K562 (cell line): ENCODE measurements around the gene CNR2. TPM values are rescaled to one million over a fixed set of nuclear protein-coding genes. Genes with fewer than 3 reads are reported as not detected.

Experiments
- BRD9 ChIP-seq: fragments of 450-650 bp; IDR thresholded peaks from 2 replicates; pipeline ENCODE4 v1.6.1; 2018; ENCODE audit warnings: low read depth; ENCODE audit not compliant: partially characterized antibody
- CBX2 ChIP-seq: fragments of 200-600 bp; sonication (generic); IDR thresholded peaks from one replicate; pipeline ENCODE4 v1.6.1; 2012; ENCODE audit warnings: mild to moderate bottlenecking, low read length, inconsistent platforms; ENCODE audit not compliant: insufficient read depth, poor library complexity, severe bottlenecking
- CHAMP1 ChIP-seq: fragments of 450-650 bp; IDR thresholded peaks from 2 replicates; pipeline ENCODE4 v1.6.1; 2016; ENCODE audit warnings: mild to moderate bottlenecking
- EHMT2 ChIP-seq: fragments of 450-650 bp; IDR thresholded peaks from 2 replicates; pipeline ENCODE4 v1.6.1; 2018; ENCODE audit warnings: antibody characterized with exemption
- ELK3 ChIP-seq: fragments of 450-650 bp; formaldehyde crosslinking; IDR thresholded peaks from 2 replicates; pipeline ENCODE4 v1.4.0; 2020; ENCODE audit warnings: mild to moderate bottlenecking
- FOXA3 ChIP-seq, 2 experiments: fragments of 450-650 bp in 1 of 2; sonication (generic) in 1 of 2; formaldehyde crosslinking; IDR thresholded peaks in 1 of 2; conservative IDR thresholded peaks in 1 of 2; 2 replicates each; pipeline versions ENCODE4 v1.4.0 to v1.8.0; 2020 to 2022; ENCODE audit warnings: mild to moderate bottlenecking in 2 of 2, missing genetic modification reagents in 1 of 2
- GATA2 ChIP-seq: sonication (generic); formaldehyde crosslinking; IDR thresholded peaks from 2 replicates; pipeline ENCODE4 v1.4.0; 2020; ENCODE audit warnings: mild to moderate bottlenecking, missing genetic modification reagents
- HLTF ChIP-seq: fragments of 450-650 bp; IDR thresholded peaks from 2 replicates; pipeline ENCODE4 v1.6.1; 2016
- MCM7 ChIP-seq, 2 experiments: fragments of 450-650 bp; IDR thresholded peaks; 2 replicates each; pipeline ENCODE4 v1.6.1; 2016 to 2018
- PHF20 ChIP-seq: fragments of 450-650 bp; IDR thresholded peaks from 2 replicates; pipeline ENCODE4 v1.6.1; 2018; ENCODE audit not compliant: partially characterized antibody
- SIRT6 ChIP-seq: IDR thresholded peaks from one replicate; pipeline ENCODE4 v1.6.1; 2012; ENCODE audit warnings: low read depth, mild to moderate bottlenecking, control low read depth, inconsistent platforms, low read length, moderate library complexity
- SOX6 ChIP-seq: fragments of 450-650 bp; IDR thresholded peaks from 2 replicates; pipeline ENCODE4 v1.6.1; 2014; ENCODE audit warnings: mild to moderate bottlenecking
- TAF1 ChIP-seq: IDR thresholded peaks from 2 replicates; pipeline ENCODE4 v1.6.1; 2011; ENCODE audit warnings: mild to moderate bottlenecking, low read length, moderate library complexity; ENCODE audit not compliant: insufficient read depth, control insufficient read depth, severe bottlenecking; ENCODE audit errors: extremely low read depth
- U2AF2 ChIP-seq: fragments of 200-400 bp; formaldehyde crosslinking; optimal IDR thresholded peaks from 2 replicates; pipeline ENCODE3; 2017; ENCODE audit warnings: low read depth, mild to moderate bottlenecking, low read length
- ZFP1 ChIP-seq: fragments of 450-650 bp; formaldehyde crosslinking; IDR thresholded peaks from 2 replicates; pipeline ENCODE4 v1.4.0; 2020; ENCODE audit warnings: mild to moderate bottlenecking, mixed read lengths
- ZFP30 ChIP-seq: fragments of 250-450 bp; sonication (Bioruptor Pico); IDR thresholded peaks from 2 replicates; pipeline ENCODE4 v1.8.0; 2022; ENCODE audit warnings: moderate library complexity, mild to moderate bottlenecking, inconsistent platforms, borderline replicate concordance
- ZNF224 ChIP-seq: sonication (generic); formaldehyde crosslinking; IDR thresholded peaks from 2 replicates; pipeline ENCODE4 v1.8.0; 2022; ENCODE audit warnings: mild to moderate bottlenecking, missing genetic modification reagents
- ZNF311 ChIP-seq: fragments of 250-450 bp; sonication (Bioruptor Pico); IDR thresholded peaks from 2 replicates; pipeline ENCODE4 v1.4.0; 2020; ENCODE audit warnings: mild to moderate bottlenecking, moderate library complexity
- ZNF354B ChIP-seq: fragments of 250-450 bp; sonication (Bioruptor Pico); IDR thresholded peaks from 2 replicates; pipeline ENCODE4 v1.4.0; 2020
- ZNF445 ChIP-seq: fragments of 250-450 bp; sonication (Bioruptor Pico); IDR thresholded peaks from 2 replicates; pipeline ENCODE4 v1.4.0; 2020; ENCODE audit warnings: low read depth, mild to moderate bottlenecking, moderate library complexity
- polyA plus RNA-seq, 8 experiments: library from polyadenylated mRNA; depleted of rRNA in 4 of 8; stranded (reverse) in 5 of 8; unstranded in 3 of 8; fragments of >200 nt; fragmentation: Nextera tagmentation in 2 of 8; fragmentation: Illumina TruSeq in 1 of 8; extraction: Ambion mirVana in 2 of 8; extraction: Trizol in 1 of 8; gene quantifications; 2 replicates each; pipeline versions ENCODE4 v1.2.1 to v1.2.3, GENCODE V29; 2011 to 2014; ENCODE audit warnings: inconsistent platforms in 1 of 8, missing spikeins in 1 of 8
- total RNA-seq, 7 experiments: library from RNA; depleted of rRNA in 6 of 7; stranded (reverse); fragments of >200 nt in 6 of 7; fragmentation: Illumina TruSeq in 2 of 7; extraction: Trizol in 2 of 7; gene quantifications; 2 replicates each; pipeline versions ENCODE4 v1.2.1 to v1.2.3, GENCODE V29; 2011 to 2021; ENCODE audit warnings: low replicate concordance in 1 of 7
- TF ChIP-seq, protein P1 (sequence below): sonication (generic); formaldehyde crosslinking; IDR thresholded peaks from 2 replicates; pipeline ENCODE4 v1.5.0; 2020; ENCODE audit warnings: missing genetic modification reagents
- TF ChIP-seq, protein P2 (sequence below): fragments of 450-650 bp; IDR thresholded peaks from 2 replicates; pipeline ENCODE4 v1.6.1; 2016; ENCODE audit warnings: low read depth, mild to moderate bottlenecking, moderate library complexity
- TF ChIP-seq, protein P3 (sequence below): fragments of 250-450 bp; sonication (Bioruptor Pico); IDR thresholded peaks from 2 replicates; pipeline ENCODE4 v1.4.0; 2020

The CNR2 gene
- total and polyA plus RNA-seq, 9 of the 15 experiments (the other 6 are each of a cell fraction or from before 2014, with no cell fraction given), result not detected

DNA sequence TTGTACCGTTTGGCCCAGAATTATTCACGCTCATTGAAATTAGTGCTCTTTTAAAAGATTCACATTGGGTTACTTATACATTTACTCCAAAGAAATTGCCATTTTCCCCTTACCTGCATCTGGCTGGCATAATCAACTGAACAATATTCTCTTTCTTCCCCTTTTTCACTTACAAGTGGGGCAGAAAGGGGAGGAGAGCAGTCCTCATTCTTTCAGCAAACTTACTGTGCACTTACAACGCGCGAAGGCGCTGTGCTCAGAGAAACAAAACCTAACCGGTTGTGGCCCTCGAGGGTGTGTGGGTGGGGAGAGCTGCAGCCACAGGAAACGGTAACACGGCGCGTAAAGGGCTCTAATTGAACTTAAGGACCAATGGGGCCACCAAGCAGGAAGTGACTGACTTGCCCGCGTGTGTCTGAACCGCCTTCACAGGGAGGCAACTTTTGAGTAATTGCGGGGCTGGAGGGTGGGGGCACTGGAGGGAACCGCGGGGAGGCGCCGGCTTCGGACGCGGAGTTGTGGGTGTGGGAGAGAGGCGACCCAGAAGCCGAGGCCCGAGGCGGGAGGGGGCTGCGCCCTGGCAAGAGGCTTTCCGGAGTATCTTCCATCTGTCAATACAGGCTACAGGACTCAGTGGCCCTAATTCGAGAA lies 45.8 kb upstream of the CNR2 start (continued):
- no peak for TF ChIP-seq ZFP1 (CRISPR knock-in tag)
- TF ChIP-seq, protein P1, sequence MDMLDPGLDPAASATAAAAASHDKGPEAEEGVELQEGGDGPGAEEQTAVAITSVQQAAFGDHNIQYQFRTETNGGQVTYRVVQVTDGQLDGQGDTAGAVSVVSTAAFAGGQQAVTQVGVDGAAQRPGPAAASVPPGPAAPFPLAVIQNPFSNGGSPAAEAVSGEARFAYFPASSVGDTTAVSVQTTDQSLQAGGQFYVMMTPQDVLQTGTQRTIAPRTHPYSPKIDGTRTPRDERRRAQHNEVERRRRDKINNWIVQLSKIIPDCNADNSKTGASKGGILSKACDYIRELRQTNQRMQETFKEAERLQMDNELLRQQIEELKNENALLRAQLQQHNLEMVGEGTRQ (CRISPR knock-in tag), result no peak
- no peak for TF ChIP-seq ZNF445 (CRISPR knock-in tag)
- TF ChIP-seq SIRT6, result no peak
- TF ChIP-seq ZNF311 (CRISPR knock-in tag), result no peak
- TF ChIP-seq MCM7 (IDR thresholded peaks at IDR 0.05), result no peak
- TF ChIP-seq U2AF2, result no peak
- TF ChIP-seq CHAMP1, result 0 out of 2 replicates have a peak, but pooled peaks have one; percentile 34
- no peak for TF ChIP-seq ZFP30 (CRISPR knock-in tag)
- TF ChIP-seq EHMT2, result no peak
- 0 out of 4 replicates have a peak, but pooled peaks of 1 of the 2 experiments have one; percentile 76 for TF ChIP-seq FOXA3 (CRISPR knock-in tag; conservative IDR thresholded peaks at IDR 0.05 in 1 of 2, IDR thresholded peaks at IDR 0.05 in 1 of 2)
- TF ChIP-seq ZNF224 (CRISPR knock-in tag), result no peak
- TF ChIP-seq ZNF354B (CRISPR knock-in tag), result no peak
- TF ChIP-seq, protein P2, sequence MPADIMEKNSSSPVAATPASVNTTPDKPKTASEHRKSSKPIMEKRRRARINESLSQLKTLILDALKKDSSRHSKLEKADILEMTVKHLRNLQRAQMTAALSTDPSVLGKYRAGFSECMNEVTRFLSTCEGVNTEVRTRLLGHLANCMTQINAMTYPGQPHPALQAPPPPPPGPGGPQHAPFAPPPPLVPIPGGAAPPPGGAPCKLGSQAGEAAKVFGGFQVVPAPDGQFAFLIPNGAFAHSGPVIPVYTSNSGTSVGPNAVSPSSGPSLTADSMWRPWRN, result no peak
- peak; percentile 9; the same call in 1 of the 2 replicates for TF ChIP-seq SOX6
- no peak for TF ChIP-seq GATA2 (CRISPR knock-in tag)
- TF ChIP-seq, protein P3, sequence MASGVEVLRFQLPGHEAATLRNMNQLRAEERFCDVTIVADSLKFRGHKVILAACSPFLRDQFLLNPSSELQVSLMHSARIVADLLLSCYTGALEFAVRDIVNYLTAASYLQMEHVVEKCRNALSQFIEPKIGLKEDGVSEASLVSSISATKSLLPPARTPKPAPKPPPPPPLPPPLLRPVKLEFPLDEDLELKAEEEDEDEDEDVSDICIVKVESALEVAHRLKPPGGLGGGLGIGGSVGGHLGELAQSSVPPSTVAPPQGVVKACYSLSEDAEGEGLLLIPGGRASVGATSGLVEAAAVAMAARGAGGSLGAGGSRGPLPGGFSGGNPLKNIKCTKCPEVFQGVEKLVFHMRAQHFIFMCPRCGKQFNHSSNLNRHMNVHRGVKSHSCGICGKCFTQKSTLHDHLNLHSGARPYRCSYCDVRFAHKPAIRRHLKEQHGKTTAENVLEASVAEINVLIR (CRISPR knock-in tag), result 0 out of 2 replicates have a peak, but pooled peaks have one; percentile 13
- TF ChIP-seq CBX2, result no peak
- no peak for TF ChIP-seq ELK3
- TF ChIP-seq HLTF, result peak; percentile 22; the same call in 1 of the 2 replicates
- peak; percentile 54 for TF ChIP-seq BRD9
- no peak for TF ChIP-seq PHF20
- TF ChIP-seq TAF1, result peak; percentile 92
